K562 (cell line): ENCODE data around the gene CBX4. TPM values are rescaled to one million over a fixed set of nuclear protein-coding genes. Genes with fewer than 3 reads are reported as not detected.

ENCODE experiments used
- ASH1L ChIP-seq: fragments of 450-650 bp; IDR thresholded peaks from 2 replicates; pipeline ENCODE4 v1.6.1; 2018; ENCODE audit warnings: borderline replicate concordance, mild to moderate bottlenecking, low read depth; ENCODE audit not compliant: partially characterized antibody
- CEBPG ChIP-seq, 3 experiments: fragments of 200-800 bp in 1 of 3; sonication (Bioruptor generic) in 1 of 3; sonication (generic) in 1 of 3; formaldehyde crosslinking in 1 of 3; IDR thresholded peaks in 2 of 3; conservative IDR thresholded peaks in 1 of 3; 2 replicates each; pipeline versions ENCODE4 v1.6.1 to v1.8.0; 2016 to 2022; ENCODE audit warnings: missing compliant biosample characterization in 2 of 3, missing genetic modification characterization in 2 of 3, mild to moderate bottlenecking in 1 of 3, missing genetic modification reagents in 1 of 3
- DDX20 ChIP-seq: fragments of 450-650 bp; IDR thresholded peaks from 2 replicates; pipeline ENCODE4 v1.6.1; 2016; ENCODE audit warnings: missing genetic modification characterization, low read depth, mild to moderate bottlenecking, missing compliant biosample characterization, moderate library complexity
- E2F6 ChIP-seq, 2 experiments: IDR thresholded peaks; 2 replicates each; pipeline ENCODE4 v1.6.1; 2011; ENCODE audit warnings: borderline replicate concordance in 1 of 2, control low read depth in 1 of 2, low read depth in 1 of 2, low read length in 1 of 2, mild to moderate bottlenecking in 1 of 2, mixed read lengths in 1 of 2, moderate library complexity in 1 of 2; ENCODE audit not compliant: insufficient read depth in 1 of 2, insufficient read length in 1 of 2, poor library complexity in 1 of 2, severe bottlenecking in 1 of 2; ENCODE audit errors: extremely low read depth in 1 of 2
- FOS ChIP-seq: IDR thresholded peaks from 3 replicates; pipeline ENCODE4 v1.6.1; 2011; ENCODE audit not compliant: insufficient read length; ENCODE audit errors: extremely low read depth
- KAT2B ChIP-seq: IDR thresholded peaks from one replicate; pipeline ENCODE4 v1.6.1; 2012; ENCODE audit warnings: low read depth, mild to moderate bottlenecking, control low read depth, inconsistent platforms, low read length, moderate library complexity
- KLF6 ChIP-seq: fragments of 250-450 bp; sonication (Bioruptor Pico); IDR thresholded peaks from 2 replicates; pipeline ENCODE4 v1.4.0; 2020; ENCODE audit warnings: mild to moderate bottlenecking, moderate library complexity, borderline replicate concordance
- MAX ChIP-seq: sonication (generic); formaldehyde crosslinking; IDR thresholded peaks from 2 replicates; pipeline ENCODE4 v1.9.0; 2022; ENCODE audit warnings: mild to moderate bottlenecking, missing genetic modification reagents
- NBN ChIP-seq: fragments of 450-650 bp; IDR thresholded peaks from 2 replicates; pipeline ENCODE4 v1.6.1; 2016; ENCODE audit warnings: low read depth, mild to moderate bottlenecking
- NCOR1 ChIP-seq: fragments of 450-650 bp; IDR thresholded peaks from 2 replicates; pipeline ENCODE4 v1.6.1; 2016; ENCODE audit warnings: mild to moderate bottlenecking, moderate library complexity
- NFIX ChIP-seq: fragments of 250-450 bp; sonication (Bioruptor Pico); IDR thresholded peaks from 2 replicates; pipeline ENCODE4 v1.4.0; 2020; ENCODE audit warnings: low read depth, mild to moderate bottlenecking, moderate library complexity
- PHB ChIP-seq: fragments of 250-450 bp; sonication (Bioruptor Pico); IDR thresholded peaks from 2 replicates; pipeline ENCODE4 v1.5.0; 2021
- SP1 ChIP-seq: sonication (generic); formaldehyde crosslinking; IDR thresholded peaks from 2 replicates; pipeline ENCODE4 v1.8.1; 2022; ENCODE audit warnings: mild to moderate bottlenecking, missing genetic modification reagents
- ZKSCAN8 ChIP-seq: fragments of 200-800 bp; sonication (Bioruptor generic); IDR thresholded peaks from 2 replicates; pipeline ENCODE4 v1.6.1; 2016; ENCODE audit warnings: missing genetic modification characterization, missing compliant biosample characterization
- ZNF121 ChIP-seq: sonication (generic); formaldehyde crosslinking; conservative IDR thresholded peaks from 2 replicates; pipeline ENCODE4 v1.8.0; 2022; ENCODE audit warnings: missing genetic modification reagents
- ZNF583 ChIP-seq: fragments of 250-450 bp; sonication (Bioruptor Pico); IDR thresholded peaks from 2 replicates; pipeline ENCODE4 v1.4.0; 2020
- polyA plus RNA-seq, 8 experiments: library from polyadenylated mRNA; depleted of rRNA in 4 of 8; stranded (reverse) in 5 of 8; unstranded in 3 of 8; fragments of >200 nt; fragmentation: Nextera tagmentation in 2 of 8; fragmentation: Illumina TruSeq in 1 of 8; extraction: Ambion mirVana in 2 of 8; extraction: Trizol in 1 of 8; gene quantifications; 2 replicates each; pipeline versions ENCODE4 v1.2.1 to v1.2.3, GENCODE V29; 2011 to 2014; ENCODE audit warnings: inconsistent platforms in 1 of 8, missing spikeins in 1 of 8
- total RNA-seq, 7 experiments: library from RNA; depleted of rRNA in 6 of 7; stranded (reverse); fragments of >200 nt in 6 of 7; fragmentation: Illumina TruSeq in 2 of 7; extraction: Trizol in 2 of 7; gene quantifications; 2 replicates each; pipeline versions ENCODE4 v1.2.1 to v1.2.3, GENCODE V29; 2011 to 2021; ENCODE audit warnings: low replicate concordance in 1 of 7
- TF ChIP-seq, protein P1 (sequence below): sonication (generic); formaldehyde crosslinking; IDR thresholded peaks from 2 replicates; pipeline ENCODE4 v1.8.0; 2023; ENCODE audit warnings: mild to moderate bottlenecking, missing genetic modification reagents
- TF ChIP-seq, protein P2 (sequence below): fragments of 450-650 bp; IDR thresholded peaks from 2 replicates; pipeline ENCODE4 v1.7.1; 2018; ENCODE audit warnings: mild to moderate bottlenecking, low read depth; ENCODE audit not compliant: partially characterized antibody

The CBX4 gene
- total and polyA plus RNA-seq, 9 of the 15 experiments (the other 6 are each of a cell fraction or from before 2014, with no cell fraction given), result 0.98 to 50.5 (median 10.0) TPM

DNA sequence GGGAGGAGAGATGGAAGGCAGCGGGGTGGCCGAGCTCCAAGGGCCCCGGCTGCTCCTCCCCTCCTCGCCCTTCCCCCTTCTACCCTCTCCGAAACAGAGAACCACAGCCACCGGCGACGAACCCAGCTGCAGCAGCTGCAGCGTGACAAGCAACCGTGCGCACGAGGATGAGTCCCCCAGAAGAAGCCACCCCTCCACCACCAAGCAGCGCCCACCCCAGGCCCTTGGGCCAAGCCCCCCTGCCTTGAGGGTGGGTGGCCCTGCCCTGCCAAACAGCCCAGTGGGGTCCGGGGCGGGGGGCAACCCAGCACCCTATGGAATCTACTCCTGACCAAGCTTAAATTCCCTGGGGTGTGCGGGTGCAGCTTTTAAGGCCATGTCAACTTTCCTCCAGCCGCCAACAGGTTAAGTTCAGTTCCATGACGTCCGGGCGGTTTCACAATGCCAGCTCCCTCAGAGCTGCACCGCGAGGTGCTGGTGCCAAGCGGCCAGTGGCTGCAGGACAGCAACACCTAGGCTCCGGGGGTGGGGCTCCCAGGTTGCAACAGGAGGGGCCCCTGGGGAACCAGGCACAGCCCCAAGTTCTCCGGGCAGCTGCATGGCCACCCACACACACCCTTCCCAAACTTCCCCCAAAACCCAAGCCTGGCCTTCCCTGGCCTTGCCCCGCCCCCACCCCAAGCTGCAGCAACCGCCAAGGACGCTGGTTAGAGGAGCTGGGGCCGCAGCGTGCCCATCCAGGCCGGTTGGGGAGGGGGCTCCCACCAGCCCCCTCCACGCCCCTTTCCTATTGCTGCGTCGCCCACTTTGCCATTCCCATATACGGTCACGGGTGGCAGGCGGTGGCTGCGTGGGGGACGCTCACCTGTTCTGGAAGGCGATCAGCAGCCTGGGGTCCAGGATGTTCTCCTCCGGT lies 2.0 kb downstream of the CBX4 start (continued):
- TF ChIP-seq KLF6 (no peak), ZKSCAN8 (CRISPR knock-in tag) (no peak), ZNF121 (CRISPR knock-in tag) (no peak), KAT2B (no peak), ASH1L (no peak), PHB (CRISPR knock-in tag) (no peak), ZNF583 (no peak), DDX20 (tag) (no peak), NFIX (CRISPR knock-in tag) (no peak), NCOR1 (no peak), MAX (CRISPR knock-in tag) (no peak), E2F6 (IDR thresholded peaks at IDR 0.05; ENCODE audit: borderline replicate concordance in 1 of 2, extremely low read depth in 1 of 2, insufficient read depth in 1 of 2, insufficient read length in 1 of 2, low read depth in 1 of 2, low read length in 1 of 2, poor library complexity in 1 of 2, severe bottlenecking in 1 of 2) (peak; percentile 12 to 64), NBN (no peak), CEBPG (CRISPR knock-in tag; IDR thresholded peaks at IDR 0.05) (peak; percentile 53; the same call in 1 of the 2 replicates), CEBPG (tag; conservative IDR thresholded peaks at IDR 0.05 in 1 of 2, IDR thresholded peaks at IDR 0.05 in 1 of 2) (peak in 1 of 2 experiments; percentile 6; a peak in 2 of 4 replicates), FOS (no peak), SP1 (CRISPR knock-in tag) (no peak)
- TF ChIP-seq, protein P1, sequence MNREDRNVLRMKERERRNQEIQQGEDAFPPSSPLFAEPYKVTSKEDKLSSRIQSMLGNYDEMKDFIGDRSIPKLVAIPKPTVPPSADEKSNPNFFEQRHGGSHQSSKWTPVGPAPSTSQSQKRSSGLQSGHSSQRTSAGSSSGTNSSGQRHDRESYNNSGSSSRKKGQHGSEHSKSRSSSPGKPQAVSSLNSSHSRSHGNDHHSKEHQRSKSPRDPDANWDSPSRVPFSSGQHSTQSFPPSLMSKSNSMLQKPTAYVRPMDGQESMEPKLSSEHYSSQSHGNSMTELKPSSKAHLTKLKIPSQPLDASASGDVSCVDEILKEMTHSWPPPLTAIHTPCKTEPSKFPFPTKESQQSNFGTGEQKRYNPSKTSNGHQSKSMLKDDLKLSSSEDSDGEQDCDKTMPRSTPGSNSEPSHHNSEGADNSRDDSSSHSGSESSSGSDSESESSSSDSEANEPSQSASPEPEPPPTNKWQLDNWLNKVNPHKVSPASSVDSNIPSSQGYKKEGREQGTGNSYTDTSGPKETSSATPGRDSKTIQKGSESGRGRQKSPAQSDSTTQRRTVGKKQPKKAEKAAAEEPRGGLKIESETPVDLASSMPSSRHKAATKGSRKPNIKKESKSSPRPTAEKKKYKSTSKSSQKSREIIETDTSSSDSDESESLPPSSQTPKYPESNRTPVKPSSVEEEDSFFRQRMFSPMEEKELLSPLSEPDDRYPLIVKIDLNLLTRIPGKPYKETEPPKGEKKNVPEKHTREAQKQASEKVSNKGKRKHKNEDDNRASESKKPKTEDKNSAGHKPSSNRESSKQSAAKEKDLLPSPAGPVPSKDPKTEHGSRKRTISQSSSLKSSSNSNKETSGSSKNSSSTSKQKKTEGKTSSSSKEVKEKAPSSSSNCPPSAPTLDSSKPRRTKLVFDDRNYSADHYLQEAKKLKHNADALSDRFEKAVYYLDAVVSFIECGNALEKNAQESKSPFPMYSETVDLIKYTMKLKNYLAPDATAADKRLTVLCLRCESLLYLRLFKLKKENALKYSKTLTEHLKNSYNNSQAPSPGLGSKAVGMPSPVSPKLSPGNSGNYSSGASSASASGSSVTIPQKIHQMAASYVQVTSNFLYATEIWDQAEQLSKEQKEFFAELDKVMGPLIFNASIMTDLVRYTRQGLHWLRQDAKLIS (CRISPR knock-in tag), result no peak
- TF ChIP-seq, protein P2, sequence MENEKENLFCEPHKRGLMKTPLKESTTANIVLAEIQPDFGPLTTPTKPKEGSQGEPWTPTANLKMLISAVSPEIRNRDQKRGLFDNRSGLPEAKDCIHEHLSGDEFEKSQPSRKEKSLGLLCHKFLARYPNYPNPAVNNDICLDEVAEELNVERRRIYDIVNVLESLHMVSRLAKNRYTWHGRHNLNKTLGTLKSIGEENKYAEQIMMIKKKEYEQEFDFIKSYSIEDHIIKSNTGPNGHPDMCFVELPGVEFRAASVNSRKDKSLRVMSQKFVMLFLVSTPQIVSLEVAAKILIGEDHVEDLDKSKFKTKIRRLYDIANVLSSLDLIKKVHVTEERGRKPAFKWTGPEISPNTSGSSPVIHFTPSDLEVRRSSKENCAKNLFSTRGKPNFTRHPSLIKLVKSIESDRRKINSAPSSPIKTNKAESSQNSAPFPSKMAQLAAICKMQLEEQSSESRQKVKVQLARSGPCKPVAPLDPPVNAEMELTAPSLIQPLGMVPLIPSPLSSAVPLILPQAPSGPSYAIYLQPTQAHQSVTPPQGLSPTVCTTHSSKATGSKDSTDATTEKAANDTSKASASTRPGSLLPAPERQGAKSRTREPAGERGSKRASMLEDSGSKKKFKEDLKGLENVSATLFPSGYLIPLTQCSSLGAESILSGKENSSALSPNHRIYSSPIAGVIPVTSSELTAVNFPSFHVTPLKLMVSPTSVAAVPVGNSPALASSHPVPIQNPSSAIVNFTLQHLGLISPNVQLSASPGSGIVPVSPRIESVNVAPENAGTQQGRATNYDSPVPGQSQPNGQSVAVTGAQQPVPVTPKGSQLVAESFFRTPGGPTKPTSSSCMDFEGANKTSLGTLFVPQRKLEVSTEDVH, result no peak
